Measurements from ENCODE around the gene PLEKHH1. TPM values are rescaled to one million over a fixed set of nuclear protein-coding genes. Genes with fewer than 3 reads are reported as not detected.
"Not testable (repeated sequence)": the region's sequence is repeated elsewhere in the genome, so short reads cannot be mapped to it uniquely, and the experiment has no call there.

PLEKHH1 gene
- total RNA-seq, 1 donor from 2014 or later: 5.5 TPM

- intact Hi-C loops (cut with micrococcal nuclease): no loop called here
- no peak for DNase-seq
- no peak for ATAC-seq
Measured at GRCh38 chr14:67602076-67602475, 69.0 kb downstream of the PLEKHH1 start.

GRCh38 chr14:67602995-67603545 is 70.0 kb downstream of the PLEKHH1 start:
- intact Hi-C loops (cut with micrococcal nuclease): no loop called here
- ATAC-seq (no peak), DNase-seq (no peak)

- ATAC-seq: no peak
- no peak for DNase-seq
- intact Hi-C loops (cut with micrococcal nuclease): no loop called here
Measured at GRCh38 chr14:67607646-67608045, 74.6 kb downstream of the PLEKHH1 start.

- no peak for DNase-seq
- no peak for ATAC-seq
- intact Hi-C loops (cut with micrococcal nuclease): no loop called here
Measured at GRCh38 chr14:67609642-67610310, 76.7 kb downstream of the PLEKHH1 start.

GRCh38 chr14:67610491-67610890 is 77.4 kb downstream of the PLEKHH1 start:
- intact Hi-C loops (cut with micrococcal nuclease): no loop called here
- no peak for DNase-seq
- no peak for ATAC-seq

- no peak for DNase-seq
- peak; percentile 67 for ATAC-seq
- intact Hi-C loops (cut with micrococcal nuclease): loop anchor here (5.0 kb wide), 1 partner anchor 49 kb away; no protein-coding TSS in a partner anchor
Measured at GRCh38 chr14:67618617-67619063, 85.5 kb downstream of the PLEKHH1 start.

GRCh38 chr14:67619446-67620216 is 86.5 kb downstream of the PLEKHH1 start, which contains the start of gene ARG2:
TSS of gene ARG2 (plus strand) at chr14:67619920. CDS start at chr14:67619978, 58 bp downstream.
- intact Hi-C loops (cut with micrococcal nuclease): loop anchor here (5.0 kb wide), 1 partner anchor 48 kb away; no protein-coding TSS in a partner anchor
- ATAC-seq (peak; percentile 99), DNase-seq (peak; percentile 99)

GRCh38 chr14:67620217-67620785 is 87.2 kb downstream of the PLEKHH1 start:
- DNase-seq (peak; percentile 31), ATAC-seq (peak; percentile 16)
- intact Hi-C loops (cut with micrococcal nuclease): no loop called here

- intact Hi-C loops (cut with micrococcal nuclease): no loop called here
- no peak for ATAC-seq
- no peak for DNase-seq
Measured at GRCh38 chr14:67622675-67623074, 89.6 kb downstream of the PLEKHH1 start.

GRCh38 chr14:67623114-67623513 is 90.0 kb downstream of the PLEKHH1 start:
- ATAC-seq (no peak), DNase-seq (no peak)
- intact Hi-C loops (cut with micrococcal nuclease): no loop called here

- intact Hi-C loops (cut with micrococcal nuclease); DNase-seq; ATAC-seq: not testable (repeated sequence)
Measured at GRCh38 chr14:67626131-67626530, 93.0 kb downstream of the PLEKHH1 start.

- DNase-seq: no peak
- intact Hi-C loops (cut with micrococcal nuclease): no loop called here
- no peak for ATAC-seq
Measured at GRCh38 chr14:67627519-67627918, 94.4 kb downstream of the PLEKHH1 start.

- DNase-seq (no peak), ATAC-seq (no peak)
- intact Hi-C loops (cut with micrococcal nuclease): no loop called here
Measured at GRCh38 chr14:67630186-67630585, 97.1 kb downstream of the PLEKHH1 start.

- ATAC-seq (no peak), DNase-seq (no peak)
- intact Hi-C loops (cut with micrococcal nuclease): no loop called here
Measured at GRCh38 chr14:67630938-67631337, 97.8 kb downstream of the PLEKHH1 start.

GRCh38 chr14:67633451-67634147 is 100.5 kb downstream of the PLEKHH1 start:
- intact Hi-C loops (cut with micrococcal nuclease): no loop called here

GRCh38 chr14:67636361-67636919 is 103.3 kb downstream of the PLEKHH1 start:
- intact Hi-C loops (cut with micrococcal nuclease): no loop called here
- ATAC-seq: peak; percentile 97

More at GRCh38 chr14:67633451-67634147, 100.5 kb downstream of the PLEKHH1 start:
- DNase-seq (no peak), ATAC-seq (no peak)

GRCh38 chr14:67638642-67639041 is 105.6 kb downstream of the PLEKHH1 start:
- ATAC-seq: no peak
- intact Hi-C loops (cut with micrococcal nuclease): no loop called here

More at GRCh38 chr14:67636361-67636919, 103.3 kb downstream of the PLEKHH1 start:
- DNase-seq: no peak

More at GRCh38 chr14:67638642-67639041, 105.6 kb downstream of the PLEKHH1 start:
- no peak for DNase-seq

Measured in left ventricle myocardium superior (tissue), 1 donor.